ENCODE results near the gene CPAMD8. TPM values are rescaled to one million over a fixed set of nuclear protein-coding genes. Genes with fewer than 3 reads are reported as not detected.

CPAMD8 gene
- total and polyA plus RNA-seq, 2 donors (not counting 3 experiments of a cell fraction or from before 2014, with no cell fraction given), result 2.2 to 3.9 TPM

- H4K20me1 ChIP-seq (replicated peaks; ENCODE audit: control insufficient read depth, extremely low read depth, insufficient read depth, low read length), result no peaks in the 10 kb centered on the region
- peak overlapping the region; percentile 10 for H2AFZ ChIP-seq (ENCODE audit: low read depth, low read length)
- no peak overlapping the region for H3K9ac ChIP-seq (replicated peaks; ENCODE audit: extremely low read depth, insufficient read depth, low read length)
- CTCF ChIA-PET, result interaction anchor here (1.0 kb wide), 1 partner anchor 395 kb away, joined by 3 read pairs; no protein-coding TSS in a partner anchor
- peak overlapping the region; percentile 40 for H3K27ac ChIP-seq (ENCODE audit: insufficient read depth, low read depth, low read length)
- peaks cover 14% of the 10 kb centered on the region for H3K4me1 ChIP-seq (ENCODE audit: control insufficient read depth, extremely low read depth, insufficient read depth, low read length)
- H3K27me3 ChIP-seq (ENCODE audit: control insufficient read depth in 2 of 2, insufficient read depth in 2 of 2, low read length in 2 of 2), result no peaks in the 10 kb centered on the region
- H3K4me2 ChIP-seq (ENCODE audit: insufficient read depth, low read length), result no peak overlapping the region
- no peaks in the 10 kb centered on the region for H3K79me2 ChIP-seq (ENCODE audit: control insufficient read depth, insufficient read depth, low read length)
- no peaks in the 10 kb centered on the region for H3K9me3 ChIP-seq (replicated peaks; ENCODE audit: control insufficient read depth, insufficient read depth, low read length)
- BruUV-seq (replicated peaks), result no TSS peak
- FAIRE-seq, result no peak
- dilution Hi-C loops (cut with MboI; ENCODE audit: extremely low pct_ligation_motif_present, low sequenced_read_pairs), result no loop called here
- intact Hi-C loops (cut with micrococcal nuclease), result loop anchor here (1.0 to 5.0 kb wide), 4 partner anchors 10 to 35 kb away; no protein-coding TSS in a partner anchor
- H3K4me3 ChIP-seq (replicated peaks in 1 of 3; ENCODE audit: insufficient read depth in 1 of 3, low read depth in 1 of 3, low read length in 3 of 3), result no peak overlapping the region
- TF ChIP-seq EZH2 (IDR thresholded peaks at IDR 0.05; ENCODE audit: borderline replicate concordance, low read depth, low read length, severe bottlenecking), result no peak
- no peak for TF ChIP-seq POLR2A (IDR thresholded peaks at IDR 0.05; ENCODE audit: low read depth, low read length)
- TF ChIP-seq MYC (IDR thresholded peaks at IDR 0.05; ENCODE audit: low read depth, low read length), result no peak
- no peak for TF ChIP-seq POLR2AphosphoS5 (IDR thresholded peaks at IDR 0.05; ENCODE audit: insufficient read depth, low read depth, low read length)
- TF ChIP-seq FOS (IDR thresholded peaks at IDR 0.05; ENCODE audit: borderline replicate concordance, insufficient read depth, low read length), result no peak
- no peak for TF ChIP-seq MAX (IDR thresholded peaks at IDR 0.05; ENCODE audit: insufficient read depth, insufficient read length)
- no peak for TF ChIP-seq GATA2 (IDR thresholded peaks at IDR 0.05; ENCODE audit: insufficient read depth, insufficient read length, low read depth, low read length)
- TF ChIP-seq, protein P1, sequence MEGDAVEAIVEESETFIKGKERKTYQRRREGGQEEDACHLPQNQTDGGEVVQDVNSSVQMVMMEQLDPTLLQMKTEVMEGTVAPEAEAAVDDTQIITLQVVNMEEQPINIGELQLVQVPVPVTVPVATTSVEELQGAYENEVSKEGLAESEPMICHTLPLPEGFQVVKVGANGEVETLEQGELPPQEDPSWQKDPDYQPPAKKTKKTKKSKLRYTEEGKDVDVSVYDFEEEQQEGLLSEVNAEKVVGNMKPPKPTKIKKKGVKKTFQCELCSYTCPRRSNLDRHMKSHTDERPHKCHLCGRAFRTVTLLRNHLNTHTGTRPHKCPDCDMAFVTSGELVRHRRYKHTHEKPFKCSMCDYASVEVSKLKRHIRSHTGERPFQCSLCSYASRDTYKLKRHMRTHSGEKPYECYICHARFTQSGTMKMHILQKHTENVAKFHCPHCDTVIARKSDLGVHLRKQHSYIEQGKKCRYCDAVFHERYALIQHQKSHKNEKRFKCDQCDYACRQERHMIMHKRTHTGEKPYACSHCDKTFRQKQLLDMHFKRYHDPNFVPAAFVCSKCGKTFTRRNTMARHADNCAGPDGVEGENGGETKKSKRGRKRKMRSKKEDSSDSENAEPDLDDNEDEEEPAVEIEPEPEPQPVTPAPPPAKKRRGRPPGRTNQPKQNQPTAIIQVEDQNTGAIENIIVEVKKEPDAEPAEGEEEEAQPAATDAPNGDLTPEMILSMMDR (IDR thresholded peaks at IDR 0.05; ENCODE audit: extremely low read depth in 1 of 2, insufficient read depth in 1 of 2, low read depth in 1 of 2, low read length in 2 of 2), result no peak
- TF ChIP-seq JUN (IDR thresholded peaks at IDR 0.05; ENCODE audit: borderline replicate concordance, insufficient read depth, insufficient read length, low read depth), result no peak
- no peaks in the 10 kb centered on the region for H3K36me3 ChIP-seq (ENCODE audit: control insufficient read depth in 2 of 2, extremely low read depth in 1 of 2, insufficient read depth in 2 of 2, low read length in 2 of 2)
- H3K9me1 ChIP-seq (replicated peaks; ENCODE audit: control insufficient read depth, extremely low read depth, insufficient read depth, low read length), result no peaks in the 10 kb centered on the region
- POLR2A ChIA-PET, result no interaction called here
- no peak for DNase-seq (ENCODE audit: low read depth, low spot score)
These were observed 139.0 kb downstream of the CPAMD8 start for GRCh38 chr19:16887353-16888265.

Measured in endothelial cell of umbilical vein (primary cell).